H1 (cell line): ENCODE data around the gene KRT84. TPM values are rescaled to one million over a fixed set of nuclear protein-coding genes. Genes with fewer than 3 reads are reported as not detected.

Experiments
- CTCF ChIA-PET: fragments of 300-600 bp; sonication (Branson Sonifier 250); formaldehyde crosslinking; loops from one replicate; lab custom pipeline; 2021; ENCODE audit not compliant: partially characterized antibody; lab: Charles Lee
- POLR2A ChIA-PET: fragments of 300-600 bp; sonication (Branson Sonifier 250); formaldehyde crosslinking; loops from one replicate; lab custom pipeline; 2021; ENCODE audit warnings: inconsistent platforms; ENCODE audit not compliant: partially characterized antibody; lab: Charles Lee
- DNase-seq, 2 experiments: peaks; one replicate each; pipeline versions ENCODE4 v3.0.0 to v3.0.0-alpha.2; 2010 to 2022; ENCODE audit warnings: low spot score in 2 of 2, low read depth in 1 of 2, mixed read lengths in 1 of 2
- FAIRE-seq: peaks from 2 replicates; lab custom pipeline; 2011; peaks lifted over from hg19 to GRCh38; lab: Jason Lieb, UNC
- H2AFZ ChIP-seq: 2 replicates; pipeline ENCODE4 v1.8.1; 2012; ENCODE audit warnings: low read length, inconsistent platforms
- H2AK5ac ChIP-seq: 2 replicates; pipeline ENCODE4 v1.6.1; 2013; ENCODE audit warnings: low read depth, low read length
- H2BK120ac ChIP-seq: replicated peaks from 2 replicates; pipeline ENCODE3; 2013; ENCODE audit warnings: low read depth, low read length, inconsistent platforms
- H2BK12ac ChIP-seq: 2 replicates; pipeline ENCODE4 v1.6.1; 2013; ENCODE audit warnings: low read depth, low read length
- H2BK15ac ChIP-seq: 2 replicates; pipeline ENCODE4 v1.6.1; 2013; ENCODE audit warnings: low read length
- H2BK20ac ChIP-seq: 2 replicates; pipeline ENCODE4 v1.6.1; 2013; ENCODE audit warnings: low read length
- H2BK5ac ChIP-seq: 2 replicates; pipeline ENCODE4 v1.6.1; 2013; ENCODE audit warnings: low read depth, low read length
- H3K14ac ChIP-seq: 2 replicates; pipeline ENCODE4 v1.6.1; 2013; ENCODE audit warnings: inconsistent platforms; ENCODE audit not compliant: insufficient read length
- H3K18ac ChIP-seq: 2 replicates; pipeline ENCODE4 v1.6.1; 2013; ENCODE audit warnings: low read length; ENCODE audit errors: extremely low read depth
- H3K23ac ChIP-seq: 2 replicates; pipeline ENCODE4 v1.6.1; 2013; ENCODE audit warnings: inconsistent platforms; ENCODE audit not compliant: insufficient read length
- H3K23me2 ChIP-seq: 2 replicates; pipeline ENCODE4 v1.6.1; 2013; ENCODE audit warnings: low read depth, low read length
- H3K27ac ChIP-seq: 2 replicates; pipeline ENCODE4 v1.6.1; 2011; ENCODE audit warnings: low read depth, low read length, inconsistent platforms
- H3K27me3 ChIP-seq, 4 experiments: replicated peaks in 1 of 4; 1 replicate in 1 of 4; 2 replicates in 3 of 4; pipeline versions ENCODE4 v1.6.1 to v1.8.1; 2011 to 2013; ENCODE audit warnings: low read length in 3 of 4, mild to moderate bottlenecking in 3 of 4, inconsistent platforms in 2 of 4, mixed read lengths in 2 of 4, moderate library complexity in 1 of 4; ENCODE audit not compliant: control insufficient read depth in 3 of 4, insufficient read depth in 3 of 4; ENCODE audit errors: extremely low read depth in 1 of 4
- H3K36me3 ChIP-seq, 4 experiments: 2 replicates each; pipeline versions ENCODE4 v1.6.1 to v1.8.1; 2011 to 2013; ENCODE audit warnings: mild to moderate bottlenecking in 4 of 4, low read length in 3 of 4, moderate library complexity in 2 of 4, control low read depth in 1 of 4, inconsistent platforms in 1 of 4; ENCODE audit not compliant: insufficient read depth in 4 of 4, control insufficient read depth in 2 of 4
- H3K4ac ChIP-seq: replicated peaks from 2 replicates; pipeline ENCODE3; 2013; ENCODE audit warnings: low read length, low read depth, mixed read lengths, inconsistent platforms; ENCODE audit not compliant: insufficient read length
- H3K4me1 ChIP-seq, 4 experiments: replicated peaks in 1 of 4; 1 replicate in 1 of 4; 2 replicates in 3 of 4; pipeline versions ENCODE4 v1.6.1 to v1.8.1; 2011 to 2013; ENCODE audit warnings: low read length in 3 of 4, inconsistent platforms in 2 of 4, mixed read lengths in 1 of 4; ENCODE audit not compliant: insufficient read depth in 4 of 4, control insufficient read depth in 3 of 4
- H3K4me2 ChIP-seq, 2 experiments: 2 replicates each; pipeline versions ENCODE4 v1.6.1 to v1.8.1; 2011 to 2013; ENCODE audit warnings: low read depth in 2 of 2, low read length in 2 of 2, control low read depth in 1 of 2, inconsistent platforms in 1 of 2, mild to moderate bottlenecking in 1 of 2; ENCODE audit not compliant: insufficient read depth in 1 of 2
- H3K4me3 ChIP-seq, 4 experiments: fragments of 200-600, 300-600 bp in 1 of 4; sonication (generic), shearing (Covaris generic), sonication (Bioruptor Twin) in 1 of 4; 2 replicates each; pipeline versions ENCODE4 v1.5.1 to v1.8.1; 2011 to 2016; ENCODE audit warnings: low read length in 4 of 4, low read depth in 3 of 4, control low read depth in 2 of 4, inconsistent platforms in 2 of 4, mild to moderate bottlenecking in 2 of 4, mixed read lengths in 1 of 4, moderate library complexity in 1 of 4; ENCODE audit not compliant: insufficient read depth in 2 of 4; ENCODE audit errors: extremely low read depth in 1 of 4
- H3K56ac ChIP-seq: replicated peaks from 2 replicates; pipeline ENCODE3; 2013; ENCODE audit warnings: low read depth, mild to moderate bottlenecking, mixed read lengths, low read length, inconsistent platforms; ENCODE audit not compliant: insufficient read length
- H3K79me1 ChIP-seq: 2 replicates; pipeline ENCODE4 v1.6.1; 2013; ENCODE audit warnings: low read depth, low read length, control low read depth
- H3K79me2 ChIP-seq, 2 experiments: 2 replicates each; pipeline versions ENCODE4 v1.6.1 to v1.8.1; 2012 to 2013; ENCODE audit warnings: low read length in 2 of 2, mild to moderate bottlenecking in 2 of 2, inconsistent platforms in 1 of 2; ENCODE audit not compliant: insufficient read depth in 2 of 2, control insufficient read depth in 1 of 2
- H3K9ac ChIP-seq, 4 experiments: replicated peaks in 1 of 4; 1 replicate in 1 of 4; 2 replicates in 3 of 4; pipeline versions ENCODE4 v1.6.1 to v1.8.1; 2011 to 2013; ENCODE audit warnings: low read depth in 3 of 4, low read length in 3 of 4, control low read depth in 2 of 4, mild to moderate bottlenecking in 2 of 4, moderate library complexity in 2 of 4, inconsistent platforms in 1 of 4; ENCODE audit errors: extremely low read depth in 1 of 4
- H3K9me3 ChIP-seq, 2 experiments: 2 replicates each; pipeline versions ENCODE4 v1.6.1 to v1.8.1; 2012 to 2013; ENCODE audit warnings: mild to moderate bottlenecking in 2 of 2, moderate library complexity in 2 of 2, control low read depth in 1 of 2, inconsistent platforms in 1 of 2, low read depth in 1 of 2, low read length in 1 of 2, mixed read lengths in 1 of 2; ENCODE audit not compliant: insufficient read depth in 2 of 2
- H4K20me1 ChIP-seq, 2 experiments: replicated peaks in 1 of 2; 2 replicates each; pipeline versions ENCODE3 to v1.8.1; 2011 to 2013; ENCODE audit warnings: inconsistent platforms in 2 of 2, low read length in 2 of 2, mild to moderate bottlenecking in 1 of 2; ENCODE audit not compliant: insufficient read depth in 2 of 2, control insufficient read depth in 1 of 2
- H4K5ac ChIP-seq: 2 replicates; pipeline ENCODE4 v1.6.1; 2013; ENCODE audit warnings: low read length, low read depth, mixed read lengths, inconsistent platforms; ENCODE audit not compliant: insufficient read length
- H4K8ac ChIP-seq: 2 replicates; pipeline ENCODE4 v1.8.0; 2013; ENCODE audit warnings: mild to moderate bottlenecking, moderate library complexity, low read length, inconsistent platforms; ENCODE audit not compliant: insufficient read depth; ENCODE audit errors: extremely low read depth
- H4K91ac ChIP-seq: replicated peaks from 2 replicates; pipeline ENCODE3; 2013; ENCODE audit warnings: low read length, mixed read lengths, inconsistent platforms; ENCODE audit not compliant: insufficient read length
- ASH2L ChIP-seq: fragments of 200-600, 300-600 bp; sonication (generic); IDR thresholded peaks from one replicate; pipeline ENCODE4 v1.7.1; 2017; ENCODE audit warnings: low read length
- EZH2 ChIP-seq: fragments of 200-600 bp; sonication (generic); IDR thresholded peaks from 2 replicates; pipeline ENCODE4 v1.7.1; 2012; ENCODE audit warnings: low read depth, mild to moderate bottlenecking, moderate library complexity, low read length, inconsistent platforms; ENCODE audit not compliant: severe bottlenecking
- HDAC6 ChIP-seq: IDR thresholded peaks from one replicate; pipeline ENCODE4 v1.7.1; 2012; ENCODE audit warnings: low read depth, mild to moderate bottlenecking, inconsistent platforms, low read length, moderate library complexity
- KDM1A ChIP-seq: fragments of 200-600, 300-600 bp; sonication (generic); IDR thresholded peaks from 2 replicates; pipeline ENCODE4 v1.7.1; 2016; ENCODE audit warnings: mild to moderate bottlenecking, low read length, borderline replicate concordance
- SAP30 ChIP-seq: fragments of 300-600 bp; sonication (generic); IDR thresholded peaks from 2 replicates; pipeline ENCODE4 v1.7.1; 2012; ENCODE audit warnings: low read length, moderate library complexity, mild to moderate bottlenecking, inconsistent platforms; ENCODE audit not compliant: insufficient read depth, insufficient replicate concordance
- SIRT6 ChIP-seq: IDR thresholded peaks from one replicate; pipeline ENCODE4 v1.7.1; 2012; ENCODE audit warnings: low read length, inconsistent platforms
- TAF7 ChIP-seq: optimal IDR thresholded peaks from 2 replicates; pipeline ENCODE3; 2011; ENCODE audit warnings: low read depth, mild to moderate bottlenecking, inconsistent platforms, low read length, moderate library complexity, borderline replicate concordance
- TBP ChIP-seq: IDR thresholded peaks from 2 replicates; pipeline ENCODE4 v1.6.1; 2011; ENCODE audit warnings: low read depth, low read length, improper control_type of control experiment
- WGBS, 2 experiments: shearing (Covaris generic) in 1 of 2; methylation state at CpG; one replicate each; pipeline versions ENCODE4 v1.1.6 to v1.1.7; 2013 to 2015; ENCODE audit warnings: low lambda C conversion rate in 2 of 2, mixed read lengths in 2 of 2, inconsistent platforms in 1 of 2, low coverage in 1 of 2, missing lambda C conversion rate in 1 of 2; ENCODE audit not compliant: insufficient replicate concordance in 2 of 2, insufficient coverage in 1 of 2, insufficient read length in 1 of 2; ENCODE audit errors: extremely low coverage in 1 of 2, missing lambda C conversion rate in 1 of 2; 5-methylcytosine and 5-hydroxymethylcytosine counted together
- polyA plus RNA-seq, 7 experiments: library from polyadenylated mRNA; depleted of rRNA in 3 of 7; stranded (reverse) in 5 of 7; unstranded in 2 of 7; fragments of >200 nt in 5 of 7; fragments of 200-250 nt in 2 of 7; gene quantifications; 1 replicate in 5 of 7; 2 replicates in 1 of 7; 4 replicates in 1 of 7; pipeline versions ENCODE4 v1.2.1 to v1.2.3, GENCODE V29; 2011 to 2013; ENCODE audit warnings: missing spikeins in 2 of 7, mixed read lengths in 2 of 7
- total RNA-seq: library from RNA; stranded (reverse); fragmentation: NEBNext Ultra II Directional; extraction: Animal tissue kit (Norgen Biotek cat#: 25700); gene quantifications from 2 replicates; pipeline ENCODE4 v1.2.1, GENCODE V29; 2021
- TF ChIP-seq, protein P1 (sequence below), 3 experiments: IDR thresholded peaks; 1 replicate in 2 of 3; 2 replicates in 1 of 3; pipeline versions ENCODE4 v1.5.1 to v1.6.1; 2011; ENCODE audit warnings: low read length in 3 of 3, mild to moderate bottlenecking in 3 of 3, inconsistent platforms in 2 of 3, low read depth in 1 of 3, moderate library complexity in 1 of 3; ENCODE audit not compliant: insufficient read depth in 1 of 3; ENCODE audit errors: control extremely low read depth in 1 of 3
- TF ChIP-seq, protein P2 (sequence below): IDR thresholded peaks from 2 replicates; pipeline ENCODE4 v1.6.1; 2012; ENCODE audit warnings: inconsistent platforms

KRT84 gene
- total and polyA plus RNA-seq, 2 of the 8 experiments (the other 6 are each of a cell fraction or from before 2014, with no cell fraction given) = not detected

DNA sequence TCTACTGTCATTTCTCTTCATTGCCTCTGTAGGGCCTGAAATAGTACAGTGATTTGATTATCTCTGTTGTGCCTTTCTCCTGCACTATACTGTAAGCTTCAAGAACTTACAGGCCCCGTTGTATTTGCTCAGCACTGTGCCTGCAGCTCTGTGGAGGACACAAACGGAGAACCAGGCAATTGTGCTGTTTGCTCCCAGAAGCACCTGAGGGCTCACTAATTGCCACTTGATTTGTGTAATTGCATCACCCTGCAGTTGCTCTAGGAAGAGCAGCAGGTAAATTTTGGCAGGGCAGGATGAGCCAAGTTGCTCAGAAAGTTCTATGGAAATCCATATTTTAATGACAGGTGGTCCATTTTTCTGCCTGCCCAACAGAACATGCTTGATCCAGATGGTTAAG lies 32.3 kb upstream of the KRT84 start:
- no peak overlapping the region for H3K23ac ChIP-seq
- no peak overlapping the region for H2BK120ac ChIP-seq
- CTCF ChIA-PET = interaction anchor here (1.2 to 7.8 kb wide), 3 partner anchors 22 to 462 kb away, joined by 3 to 46 read pairs (median 3); no protein-coding TSS in a partner anchor
- H2BK5ac ChIP-seq = no peak overlapping the region
- no peak overlapping the region for H3K56ac ChIP-seq
- no peaks in the 10 kb centered on the region; the same call in 1 of the 2 replicates for H3K23me2 ChIP-seq
- no peak overlapping the region for H3K27ac ChIP-seq
- no peaks in the 10 kb centered on the region; a peak in 1 of 7 replicates for H3K4me1 ChIP-seq
- 66% methylated on average over 2 of the region's 2 CpGs; no CpG with 5 or more reads in 1 of the 2 experiments for WGBS, 2 experiments
- no peak overlapping the region for H3K9ac ChIP-seq
- H2BK15ac ChIP-seq = no peak overlapping the region
- H3K27me3 ChIP-seq = no peaks in the 10 kb centered on the region
- no peaks in the 10 kb centered on the region for H3K9me3 ChIP-seq
- POLR2A ChIA-PET = interaction anchor here (1.1 kb wide), 1 partner anchor 18 kb away, joined by 3 read pairs; no protein-coding TSS in a partner anchor
- H3K18ac ChIP-seq = no peak overlapping the region
- H3K4ac ChIP-seq = no peak overlapping the region
- H4K91ac ChIP-seq = no peak overlapping the region
- H2AFZ ChIP-seq = no peak overlapping the region
- DNase-seq (no peak), FAIRE-seq (no peak)
- no peaks in the 10 kb centered on the region for H3K79me1 ChIP-seq
- H3K36me3 ChIP-seq = no peaks in the 10 kb centered on the region
- no peak overlapping the region for H4K5ac ChIP-seq
- no peak overlapping the region for H3K4me2 ChIP-seq
- no peak overlapping the region for H4K8ac ChIP-seq
- H4K20me1 ChIP-seq = no peaks in the 10 kb centered on the region
- H3K4me3 ChIP-seq = no peak overlapping the region
- no peaks in the 10 kb centered on the region for H3K79me2 ChIP-seq
- H2AK5ac ChIP-seq = no peak overlapping the region
- no peak overlapping the region for H2BK20ac ChIP-seq
- no peak overlapping the region for H3K14ac ChIP-seq
- no peak overlapping the region for H2BK12ac ChIP-seq
- no peak for TF ChIP-seq SAP30
- TF ChIP-seq, protein P1, sequence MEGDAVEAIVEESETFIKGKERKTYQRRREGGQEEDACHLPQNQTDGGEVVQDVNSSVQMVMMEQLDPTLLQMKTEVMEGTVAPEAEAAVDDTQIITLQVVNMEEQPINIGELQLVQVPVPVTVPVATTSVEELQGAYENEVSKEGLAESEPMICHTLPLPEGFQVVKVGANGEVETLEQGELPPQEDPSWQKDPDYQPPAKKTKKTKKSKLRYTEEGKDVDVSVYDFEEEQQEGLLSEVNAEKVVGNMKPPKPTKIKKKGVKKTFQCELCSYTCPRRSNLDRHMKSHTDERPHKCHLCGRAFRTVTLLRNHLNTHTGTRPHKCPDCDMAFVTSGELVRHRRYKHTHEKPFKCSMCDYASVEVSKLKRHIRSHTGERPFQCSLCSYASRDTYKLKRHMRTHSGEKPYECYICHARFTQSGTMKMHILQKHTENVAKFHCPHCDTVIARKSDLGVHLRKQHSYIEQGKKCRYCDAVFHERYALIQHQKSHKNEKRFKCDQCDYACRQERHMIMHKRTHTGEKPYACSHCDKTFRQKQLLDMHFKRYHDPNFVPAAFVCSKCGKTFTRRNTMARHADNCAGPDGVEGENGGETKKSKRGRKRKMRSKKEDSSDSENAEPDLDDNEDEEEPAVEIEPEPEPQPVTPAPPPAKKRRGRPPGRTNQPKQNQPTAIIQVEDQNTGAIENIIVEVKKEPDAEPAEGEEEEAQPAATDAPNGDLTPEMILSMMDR (IDR thresholded peaks at IDR 0.05; ENCODE audit: control extremely low read depth in 1 of 3, insufficient read depth in 1 of 3, low read depth in 1 of 3, low read length in 3 of 3) = no peak
- no peak for TF ChIP-seq TBP
- TF ChIP-seq TAF7 = no peak
- TF ChIP-seq KDM1A = no peak
- TF ChIP-seq HDAC6 = no peak
- no peak for TF ChIP-seq EZH2
- TF ChIP-seq, protein P2, sequence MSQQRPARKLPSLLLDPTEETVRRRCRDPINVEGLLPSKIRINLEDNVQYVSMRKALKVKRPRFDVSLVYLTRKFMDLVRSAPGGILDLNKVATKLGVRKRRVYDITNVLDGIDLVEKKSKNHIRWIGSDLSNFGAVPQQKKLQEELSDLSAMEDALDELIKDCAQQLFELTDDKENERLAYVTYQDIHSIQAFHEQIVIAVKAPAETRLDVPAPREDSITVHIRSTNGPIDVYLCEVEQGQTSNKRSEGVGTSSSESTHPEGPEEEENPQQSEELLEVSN = no peak
- no peak for TF ChIP-seq ASH2L
- TF ChIP-seq SIRT6 = no peak
